HepG2 (cell line): Measurements from ENCODE around the gene CELF4. TPM values are rescaled to one million over a fixed set of nuclear protein-coding genes. Genes with fewer than 3 reads are reported as not detected.

Source experiments
- ATAC-seq: fragments of 200-7000 bp; cut with Tn5 transposase; 3 replicates; pipeline ENCODE4 v1.9.1; 2020; ENCODE audit warnings: mild to moderate bottlenecking, moderate library complexity
- BruUV-seq: library from RNA; stranded (reverse); fragments of 400-500 nt; replicated peaks from 2 replicates; lab custom pipeline; 2021; lab: Mats Ljungman, UMichigan
- CTCF ChIA-PET: fragments of 300-600 bp; formaldehyde crosslinking; extraction: SDS; loops from one replicate; lab custom pipeline; 2021; ENCODE audit warnings: low total read pairs, inconsistent platforms, low intra/inter-chr PET ratio; lab: Yijun Ruan, JAX
- POLR2A ChIA-PET: fragments of 350-600 bp; sonication (Branson Sonifier 250); formaldehyde crosslinking; loops from one replicate; lab custom pipeline; 2020; ENCODE audit warnings: antibody characterized with exemption, inconsistent platforms; lab: Yijun Ruan, JAX
- DNase-seq: peaks from one replicate; pipeline ENCODE4 v3.0.0-alpha.2; 2015; ENCODE audit warnings: low spot score
- FAIRE-seq: peaks from 3 replicates; lab custom pipeline; 2011; peaks lifted over from hg19 to GRCh38; lab: Jason Lieb, UNC
- H2AFZ ChIP-seq: one replicate; pipeline ENCODE4 v1.6.1; 2011; ENCODE audit warnings: low read length, inconsistent platforms
- H3K27ac ChIP-seq: fragments of 300-600 bp; 3 replicates; pipeline ENCODE4 v1.8.0; 2011; ENCODE audit warnings: mixed run types, mild to moderate bottlenecking, mixed read lengths, low read length, inconsistent platforms; ENCODE audit not compliant: insufficient read depth; ENCODE audit errors: extremely low read length
- H3K27me3 ChIP-seq, 2 experiments: fragments of 200-600 bp in 1 of 2; 2 replicates in 1 of 2; 3 replicates in 1 of 2; pipeline versions ENCODE4 v1.6.0 to v1.8.0; 2011; ENCODE audit warnings: low read length in 2 of 2, mild to moderate bottlenecking in 2 of 2, moderate library complexity in 2 of 2, inconsistent platforms in 1 of 2; ENCODE audit not compliant: insufficient read depth in 2 of 2, control insufficient read depth in 1 of 2
- H3K36me3 ChIP-seq, 2 experiments: fragments of 200-600 bp in 1 of 2; replicated peaks in 1 of 2; 2 replicates in 1 of 2; 3 replicates in 1 of 2; pipeline versions ENCODE4 v1.5.1 to v1.8.0; 2011; ENCODE audit warnings: low read length in 2 of 2, inconsistent platforms in 1 of 2; ENCODE audit not compliant: insufficient read depth in 2 of 2, control insufficient read depth in 1 of 2
- H3K4me1 ChIP-seq: 2 replicates; pipeline ENCODE4 v1.5.1; 2012; ENCODE audit warnings: low read length, inconsistent platforms; ENCODE audit not compliant: insufficient read depth
- H3K4me2 ChIP-seq: 2 replicates; pipeline ENCODE4 v1.6.0; 2011; ENCODE audit warnings: low read depth, low read length, inconsistent platforms
- H3K4me3 ChIP-seq, 3 experiments: fragments of 200-600 bp in 1 of 3; sonication (generic), shearing (Covaris generic) in 1 of 3; replicated peaks in 1 of 3; 2 replicates each; pipeline ENCODE4 v1.5.1; 2011 to 2016; ENCODE audit warnings: low read length in 3 of 3, inconsistent platforms in 2 of 3, low read depth in 2 of 3, mild to moderate bottlenecking in 2 of 3, control low read depth in 1 of 3, mixed read lengths in 1 of 3; ENCODE audit not compliant: insufficient read depth in 1 of 3
- H3K79me2 ChIP-seq: one replicate; pipeline ENCODE4 v1.6.1; 2011; ENCODE audit warnings: low read length, inconsistent platforms; ENCODE audit not compliant: insufficient read depth
- H3K9ac ChIP-seq: 2 replicates; pipeline ENCODE4 v1.6.0; 2011; ENCODE audit warnings: mild to moderate bottlenecking, low read depth, low read length, inconsistent platforms; ENCODE audit not compliant: insufficient read depth
- H3K9me3 ChIP-seq: 2 replicates; pipeline ENCODE4 v1.5.1; 2012; ENCODE audit warnings: mild to moderate bottlenecking, low read length
- H4K20me1 ChIP-seq: 2 replicates; pipeline ENCODE4 v1.6.0; 2011; ENCODE audit warnings: inconsistent platforms, mild to moderate bottlenecking, low read length, moderate library complexity; ENCODE audit not compliant: insufficient read depth
- EEA1 ChIP-seq: sonication (generic); formaldehyde crosslinking; IDR thresholded peaks from 2 replicates; pipeline ENCODE4 v1.5.1; 2020; ENCODE audit warnings: mild to moderate bottlenecking, missing genetic modification reagents, borderline replicate concordance
- MIER3 ChIP-seq: IDR thresholded peaks from 2 replicates; pipeline ENCODE4 v1.6.1; 2016; ENCODE audit warnings: missing compliant biosample characterization, borderline replicate concordance
- WGBS: methylation state at CpG from one replicate; pipeline ENCODE4 v1.1.6; 2017; ENCODE audit warnings: low lambda C conversion rate; 5-methylcytosine and 5-hydroxymethylcytosine counted together
- in situ Hi-C: cut with HindIII; loops from 2 replicates; pipeline ENCODE4 v1.10.0; 2017; ENCODE audit warnings: low pct_unique_long_range_greater_than_20kb; ENCODE audit not compliant: extremely low pct_ligation_motif_present
- intact Hi-C: fragments of 100-400 bp; cut with micrococcal nuclease; formaldehyde crosslinking; loops from one replicate; pipeline ENCODE4 v1.10.0; 2022; ENCODE audit not compliant: unreplicated experiment
- polyA plus RNA-seq, 8 experiments: library from polyadenylated mRNA; depleted of rRNA in 3 of 8; stranded (reverse) in 7 of 8; unstranded in 1 of 8; fragments of >200 nt; fragmentation: Illumina TruSeq in 4 of 8; extraction: Trizol in 4 of 8; gene quantifications; 2 replicates each; pipeline versions ENCODE4 v1.2.1 to v1.2.3, GENCODE V29; 2011 to 2016; ENCODE audit warnings: low read depth in 4 of 8, missing spikeins in 1 of 8, mixed read lengths in 1 of 8; ENCODE audit not compliant: insufficient read depth in 1 of 8
- total RNA-seq, 5 experiments: library from RNA; depleted of rRNA; stranded (reverse); fragments of >200 nt; fragmentation: Illumina TruSeq; extraction: Trizol; gene quantifications; 2 replicates each; pipeline ENCODE4 v1.2.3, GENCODE V29; 2016; ENCODE audit warnings: low read depth in 1 of 5
- TF ChIP-seq, protein P1 (sequence below), 2 experiments: fragments of 450-650 bp in 1 of 2; sonication (generic) in 1 of 2; formaldehyde crosslinking in 1 of 2; IDR thresholded peaks; 2 replicates each; pipeline versions ENCODE4 v1.6.1 to v1.8.0; 2016 to 2022; ENCODE audit warnings: antibody characterized with exemption in 1 of 2, mild to moderate bottlenecking in 1 of 2, missing genetic modification reagents in 1 of 2
- TF ChIP-seq, protein P2 (sequence below): sonication (generic); formaldehyde crosslinking; IDR thresholded peaks from 2 replicates; pipeline ENCODE4 v1.4.0; 2020; ENCODE audit warnings: missing genetic modification reagents, borderline replicate concordance
- TF ChIP-seq, protein P3 (sequence below): sonication (generic); formaldehyde crosslinking; IDR thresholded peaks from 2 replicates; pipeline ENCODE4 v1.5.0; 2020; ENCODE audit warnings: mild to moderate bottlenecking, missing genetic modification reagents
- TF ChIP-seq, protein P4 (sequence below): sonication (generic); formaldehyde crosslinking; IDR thresholded peaks from 2 replicates; pipeline ENCODE4 v1.8.0; 2022; ENCODE audit warnings: missing genetic modification reagents, mild to moderate bottlenecking, inconsistent platforms, borderline replicate concordance

CELF4 gene
- total and polyA plus RNA-seq, 2 of the 13 experiments (the other 11 are each of a cell fraction or from before 2014, with no cell fraction given) = not detected

DNA sequence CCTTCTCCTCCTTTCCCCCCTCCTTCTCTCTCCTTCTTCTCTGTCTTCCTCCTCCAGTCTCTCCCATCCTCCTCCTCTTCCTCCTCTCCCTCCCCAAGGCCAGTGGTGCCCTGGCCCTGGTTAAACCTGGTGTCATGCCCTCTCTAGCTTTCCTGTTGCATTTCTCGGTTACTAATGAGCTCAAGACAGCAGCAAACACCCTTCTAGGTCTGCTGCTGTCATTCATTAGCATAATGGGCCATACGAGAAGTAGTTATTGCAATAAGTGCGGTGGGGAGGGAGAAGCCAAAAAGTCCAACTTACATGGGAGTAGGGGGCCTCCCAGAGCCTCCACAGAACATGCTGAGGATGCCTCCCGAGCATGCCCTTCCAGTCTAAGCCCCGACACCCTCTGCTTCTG, 177.2 kb downstream of the CELF4 start:
- FAIRE-seq (no peak), DNase-seq (no peak), ATAC-seq (no peak)
- Histone ChIP-seq H3K4me3 (no peak overlapping the region), H3K4me2 (no peak overlapping the region), H3K27ac (no peak overlapping the region), H3K9me3 (no peaks in the 10 kb centered on the region), H3K9ac (no peak overlapping the region), H3K36me3 (no peaks in the 10 kb centered on the region), H4K20me1 (no peaks in the 10 kb centered on the region), H3K4me1 (no peaks in the 10 kb centered on the region), H3K27me3 (peaks cover 10 to 18% of the 10 kb centered on the region in 2 experiments; a peak in 4 of 5 replicates), H3K79me2 (no peaks in the 10 kb centered on the region), H2AFZ (no peak overlapping the region)
- ChIA-PET CTCF (no interaction called here), POLR2A (no interaction called here)
- intact Hi-C loops = loop anchor here (10.0 kb wide), 1 partner anchor 96 kb away; no protein-coding TSS in a partner anchor
- 3% methylated on average over 3 of the region's 5 CpGs for WGBS
- in situ Hi-C loops = loop anchor here (10.0 kb wide), 1 partner anchor 86 kb away; no protein-coding TSS in a partner anchor
- no TSS peak for BruUV-seq
- TF ChIP-seq, protein P1, sequence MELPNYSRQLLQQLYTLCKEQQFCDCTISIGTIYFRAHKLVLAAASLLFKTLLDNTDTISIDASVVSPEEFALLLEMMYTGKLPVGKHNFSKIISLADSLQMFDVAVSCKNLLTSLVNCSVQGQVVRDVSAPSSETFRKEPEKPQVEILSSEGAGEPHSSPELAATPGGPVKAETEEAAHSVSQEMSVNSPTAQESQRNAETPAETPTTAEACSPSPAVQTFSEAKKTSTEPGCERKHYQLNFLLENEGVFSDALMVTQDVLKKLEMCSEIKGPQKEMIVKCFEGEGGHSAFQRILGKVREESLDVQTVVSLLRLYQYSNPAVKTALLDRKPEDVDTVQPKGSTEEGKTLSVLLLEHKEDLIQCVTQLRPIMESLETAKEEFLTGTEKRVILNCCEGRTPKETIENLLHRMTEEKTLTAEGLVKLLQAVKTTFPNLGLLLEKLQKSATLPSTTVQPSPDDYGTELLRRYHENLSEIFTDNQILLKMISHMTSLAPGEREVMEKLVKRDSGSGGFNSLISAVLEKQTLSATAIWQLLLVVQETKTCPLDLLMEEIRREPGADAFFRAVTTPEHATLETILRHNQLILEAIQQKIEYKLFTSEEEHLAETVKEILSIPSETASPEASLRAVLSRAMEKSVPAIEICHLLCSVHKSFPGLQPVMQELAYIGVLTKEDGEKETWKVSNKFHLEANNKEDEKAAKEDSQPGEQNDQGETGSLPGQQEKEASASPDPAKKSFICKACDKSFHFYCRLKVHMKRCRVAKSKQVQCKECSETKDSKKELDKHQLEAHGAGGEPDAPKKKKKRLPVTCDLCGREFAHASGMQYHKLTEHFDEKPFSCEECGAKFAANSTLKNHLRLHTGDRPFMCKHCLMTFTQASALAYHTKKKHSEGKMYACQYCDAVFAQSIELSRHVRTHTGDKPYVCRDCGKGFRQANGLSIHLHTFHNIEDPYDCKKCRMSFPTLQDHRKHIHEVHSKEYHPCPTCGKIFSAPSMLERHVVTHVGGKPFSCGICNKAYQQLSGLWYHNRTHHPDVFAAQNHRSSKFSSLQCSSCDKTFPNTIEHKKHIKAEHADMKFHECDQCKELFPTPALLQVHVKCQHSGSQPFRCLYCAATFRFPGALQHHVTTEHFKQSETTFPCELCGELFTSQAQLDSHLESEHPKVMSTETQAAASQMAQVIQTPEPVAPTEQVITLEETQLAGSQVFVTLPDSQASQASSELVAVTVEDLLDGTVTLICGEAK (IDR thresholded peaks at IDR 0.05) = no peak
- TF ChIP-seq, protein P1 (CRISPR knock-in tag; IDR thresholded peaks at IDR 0.05) = no peak
- TF ChIP-seq, protein P2, sequence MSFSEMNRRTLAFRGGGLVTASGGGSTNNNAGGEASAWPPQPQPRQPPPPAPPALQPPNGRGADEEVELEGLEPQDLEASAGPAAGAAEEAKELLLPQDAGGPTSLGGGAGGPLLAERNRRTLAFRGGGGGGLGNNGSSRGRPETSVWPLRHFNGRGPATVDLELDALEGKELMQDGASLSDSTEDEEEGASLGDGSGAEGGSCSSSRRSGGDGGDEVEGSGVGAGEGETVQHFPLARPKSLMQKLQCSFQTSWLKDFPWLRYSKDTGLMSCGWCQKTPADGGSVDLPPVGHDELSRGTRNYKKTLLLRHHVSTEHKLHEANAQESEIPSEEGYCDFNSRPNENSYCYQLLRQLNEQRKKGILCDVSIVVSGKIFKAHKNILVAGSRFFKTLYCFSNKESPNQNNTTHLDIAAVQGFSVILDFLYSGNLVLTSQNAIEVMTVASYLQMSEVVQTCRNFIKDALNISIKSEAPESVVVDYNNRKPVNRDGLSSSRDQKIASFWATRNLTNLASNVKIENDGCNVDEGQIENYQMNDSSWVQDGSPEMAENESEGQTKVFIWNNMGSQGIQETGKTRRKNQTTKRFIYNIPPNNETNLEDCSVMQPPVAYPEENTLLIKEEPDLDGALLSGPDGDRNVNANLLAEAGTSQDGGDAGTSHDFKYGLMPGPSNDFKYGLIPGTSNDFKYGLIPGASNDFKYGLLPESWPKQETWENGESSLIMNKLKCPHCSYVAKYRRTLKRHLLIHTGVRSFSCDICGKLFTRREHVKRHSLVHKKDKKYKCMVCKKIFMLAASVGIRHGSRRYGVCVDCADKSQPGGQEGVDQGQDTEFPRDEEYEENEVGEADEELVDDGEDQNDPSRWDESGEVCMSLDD (CRISPR knock-in tag) = no peak
- TF ChIP-seq, protein P3, sequence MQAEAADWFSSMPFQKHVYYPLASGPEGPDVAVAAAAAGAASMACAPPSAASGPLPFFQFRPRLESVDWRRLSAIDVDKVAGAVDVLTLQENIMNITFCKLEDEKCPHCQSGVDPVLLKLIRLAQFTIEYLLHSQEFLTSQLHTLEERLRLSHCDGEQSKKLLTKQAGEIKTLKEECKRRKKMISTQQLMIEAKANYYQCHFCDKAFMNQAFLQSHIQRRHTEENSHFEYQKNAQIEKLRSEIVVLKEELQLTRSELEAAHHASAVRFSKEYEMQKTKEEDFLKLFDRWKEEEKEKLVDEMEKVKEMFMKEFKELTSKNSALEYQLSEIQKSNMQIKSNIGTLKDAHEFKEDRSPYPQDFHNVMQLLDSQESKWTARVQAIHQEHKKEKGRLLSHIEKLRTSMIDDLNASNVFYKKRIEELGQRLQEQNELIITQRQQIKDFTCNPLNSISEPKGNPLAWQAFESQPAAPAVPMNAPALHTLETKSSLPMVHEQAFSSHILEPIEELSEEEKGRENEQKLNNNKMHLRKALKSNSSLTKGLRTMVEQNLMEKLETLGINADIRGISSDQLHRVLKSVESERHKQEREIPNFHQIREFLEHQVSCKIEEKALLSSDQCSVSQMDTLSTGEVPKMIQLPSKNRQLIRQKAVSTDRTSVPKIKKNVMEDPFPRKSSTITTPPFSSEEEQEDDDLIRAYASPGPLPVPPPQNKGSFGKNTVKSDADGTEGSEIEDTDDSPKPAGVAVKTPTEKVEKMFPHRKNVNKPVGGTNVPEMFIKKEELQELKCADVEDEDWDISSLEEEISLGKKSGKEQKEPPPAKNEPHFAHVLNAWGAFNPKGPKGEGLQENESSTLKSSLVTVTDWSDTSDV (CRISPR knock-in tag) = no peak
- TF ChIP-seq MIER3 (CRISPR knock-in tag) = no peak
- no peak for TF ChIP-seq EEA1 (CRISPR knock-in tag)
- TF ChIP-seq, protein P4, sequence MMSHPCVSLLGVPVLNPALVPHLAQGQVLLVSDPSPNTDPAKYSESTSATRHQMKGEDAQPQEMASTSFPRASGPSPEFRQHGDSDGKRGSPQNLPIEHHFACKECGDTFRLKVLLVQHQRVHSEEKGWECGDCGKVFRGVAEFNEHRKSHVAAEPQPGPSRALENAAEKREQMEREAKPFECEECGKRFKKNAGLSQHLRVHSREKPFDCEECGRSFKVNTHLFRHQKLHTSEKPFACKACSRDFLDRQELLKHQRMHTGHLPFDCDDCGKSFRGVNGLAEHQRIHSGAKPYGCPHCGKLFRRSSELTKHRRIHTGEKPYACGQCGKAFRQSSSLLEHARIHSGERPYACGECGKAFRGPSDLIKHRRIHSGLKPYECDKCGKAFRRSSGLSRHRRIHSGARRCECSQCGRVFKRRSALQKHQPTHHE = no peak
